Activated CD4-positive, alpha-beta memory T cell treated with anti-CD3 and anti-CD28 coated beads, Interleukin-2, amount 10 ng/mL, durations not matched to agents 7 days and 5 days (primary cell): ENCODE results near the gene SLC35A2. TPM values are rescaled to one million over a fixed set of nuclear protein-coding genes. Genes with fewer than 3 reads are reported as not detected.
"Not testable (repeated sequence)": the region's sequence is repeated elsewhere in the genome, so short reads cannot be mapped to it uniquely, and the experiment has no call there.

Experiments used
- CTCF ChIA-PET: fragments of 350-600 bp; sonication (Branson Sonifier 250); formaldehyde crosslinking; loops from one replicate; lab custom pipeline; 2021; ENCODE audit warnings: antibody characterized with exemption, inconsistent platforms; lab: Charles Lee
- POLR2A ChIA-PET: fragments of 350-600 bp; sonication (Branson Sonifier 250); formaldehyde crosslinking; loops from one replicate; lab custom pipeline; 2021; ENCODE audit warnings: antibody characterized with exemption; lab: Charles Lee
- DNase-seq: peaks from one replicate; pipeline ENCODE4 v3.0.0-alpha.2; 2020
- H3K27ac Mint-ChIP-seq: one replicate; pipeline ENCODE4 v1.8.0; 2021; ENCODE audit warnings: mild to moderate bottlenecking, mixed read lengths
- H3K27me3 Mint-ChIP-seq: one replicate; pipeline ENCODE4 v1.8.0; 2021; ENCODE audit warnings: mixed read lengths
- H3K36me3 Mint-ChIP-seq: one replicate; pipeline ENCODE4 v1.8.0; 2021; ENCODE audit warnings: low read depth, mixed read lengths
- H3K4me1 Mint-ChIP-seq: one replicate; pipeline ENCODE4 v1.8.0; 2021; ENCODE audit warnings: mixed read lengths
- H3K4me3 Mint-ChIP-seq: one replicate; pipeline ENCODE4 v1.8.0; 2021; ENCODE audit warnings: mild to moderate bottlenecking, mixed read lengths
- H3K9me3 Mint-ChIP-seq: one replicate; pipeline ENCODE4 v1.8.0; 2021; ENCODE audit warnings: mixed read lengths
- total RNA-seq, 2 experiments: library from RNA; stranded (reverse); gene quantifications; one replicate each; pipeline ENCODE4 v1.2.3, GENCODE V29; 2021

Gene SLC35A2
- total RNA-seq, 2 experiments from 2014 or later = 17.9 to 18.3 TPM

DNA sequence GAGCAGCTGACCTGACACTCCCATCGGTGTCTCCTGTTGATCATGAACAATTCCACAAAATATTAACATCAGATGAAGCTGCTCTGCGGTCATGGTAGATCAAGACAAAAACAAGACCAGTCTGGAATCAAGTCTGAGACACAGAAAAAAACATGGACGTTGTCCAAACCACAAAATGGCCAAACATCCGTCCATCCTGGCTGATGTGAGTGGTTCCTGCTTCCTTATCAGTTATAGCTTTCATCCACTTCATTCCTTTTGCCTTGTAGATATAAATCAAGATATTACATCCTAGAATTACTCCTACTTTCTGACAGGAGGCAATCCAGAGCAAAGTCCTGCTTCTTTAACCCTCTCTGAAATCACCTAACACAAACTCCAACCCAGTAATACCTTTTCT lies 47.2 kb downstream of the SLC35A2 start:
- Mint-ChIP-seq H3K36me3 (no peaks in the 10 kb centered on the region), H3K4me3 (no peak overlapping the region), H3K4me1 (no peaks in the 10 kb centered on the region), H3K27me3 (peaks cover 7% of the 10 kb centered on the region), H3K9me3 (no peaks in the 10 kb centered on the region), H3K27ac (no peak overlapping the region)
- ChIA-PET POLR2A (no interaction called here), CTCF (no interaction called here)
- DNase-seq = no peak

GRCh38 chrX:48854898-48855297 lies 56.5 kb downstream of the SLC35A2 start:
- Mint-ChIP-seq H3K36me3 (no peaks in the 10 kb centered on the region), H3K27me3 (peaks cover 11% of the 10 kb centered on the region), H3K27ac (no peak overlapping the region), H3K4me3 (no peak overlapping the region), H3K4me1 (peaks cover 5% of the 10 kb centered on the region), H3K9me3 (peaks cover 3% of the 10 kb centered on the region)
- CTCF ChIA-PET = interaction anchor here (1.1 kb wide), 1 partner anchor 92 kb away, joined by 3 read pairs; no protein-coding TSS in a partner anchor
- POLR2A ChIA-PET = no interaction called here
- DNase-seq = peak; percentile 16

- CTCF ChIA-PET = interaction anchor here (1.1 kb wide), 1 partner anchor 92 kb away, joined by 3 read pairs; no protein-coding TSS in a partner anchor
- H3K27me3 Mint-ChIP-seq = peaks cover 11% of the 10 kb centered on the region
- H3K4me3 Mint-ChIP-seq, DNase-seq, H3K4me1 Mint-ChIP-seq, POLR2A ChIA-PET, H3K27ac Mint-ChIP-seq, H3K36me3 Mint-ChIP-seq, H3K9me3 Mint-ChIP-seq: not testable (repeated sequence)
Measured at GRCh38 chrX:48854121-48854804, 57.2 kb downstream of the SLC35A2 start.

DNA sequence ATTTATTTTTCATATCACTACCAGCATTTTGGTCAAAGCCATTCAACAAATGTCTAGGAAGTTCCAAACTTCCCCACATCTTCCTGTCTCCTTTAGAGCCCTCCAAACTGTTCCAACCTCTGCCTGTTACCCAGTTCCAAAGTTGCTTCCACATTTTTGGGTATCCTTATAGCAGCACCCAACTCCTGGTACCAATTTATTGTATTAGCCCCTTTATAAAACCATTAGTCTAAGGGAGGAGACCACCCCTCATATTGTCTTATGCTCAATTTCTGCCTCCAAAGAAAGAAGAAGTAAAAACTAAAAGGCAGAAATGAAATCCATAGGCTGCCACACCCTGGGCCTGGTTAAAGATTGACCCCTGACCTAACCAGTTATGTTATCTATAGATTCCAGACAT lies 58.0 kb downstream of the SLC35A2 start:
- peaks cover 15% of the 10 kb centered on the region for H3K27me3 Mint-ChIP-seq
- H3K4me3 Mint-ChIP-seq, DNase-seq, H3K4me1 Mint-ChIP-seq, H3K9me3 Mint-ChIP-seq, H3K36me3 Mint-ChIP-seq, CTCF ChIA-PET, H3K27ac Mint-ChIP-seq, POLR2A ChIA-PET: not testable (repeated sequence)

Other genes with a start within 250 kb of the SLC35A2 start
- 100 to 1,000 TPM; 156 to 157 TPM for gene WAS, start 227.8 kb downstream of the SLC35A2 start, total RNA-seq
- 10 to 100 TPM; 30.3 to 33.2 TPM for gene SUV39H1, start 214.9 kb downstream of the SLC35A2 start, total RNA-seq
- gene GLOD5, start 149.9 kb downstream of the SLC35A2 start, total RNA-seq = not detected
- not detected for gene GATA1, start 125.1 kb downstream of the SLC35A2 start, total RNA-seq
- 10 to 100 TPM; 89.0 to 90.3 TPM for gene HDAC6, start 109.6 kb downstream of the SLC35A2 start, total RNA-seq
- gene ERAS, start 85.1 kb downstream of the SLC35A2 start, total RNA-seq = not detected
- gene PCSK1N, start 76.0 kb downstream of the SLC35A2 start, total RNA-seq = 1 to 10 TPM; 1.4 to 1.6 TPM
- gene TIMM17B, start 13.9 kb downstream of the SLC35A2 start, total RNA-seq = 10 to 100 TPM; 55.2 to 60.6 TPM
- 10 to 100 TPM; 78.5 to 79.6 TPM for gene PQBP1, start 13.7 kb downstream of the SLC35A2 start, total RNA-seq
- 100 to 1,000 TPM; 354 to 359 TPM for gene PIM2, start 7.4 kb upstream of the SLC35A2 start, total RNA-seq
- gene OTUD5, start 46.0 kb upstream of the SLC35A2 start, total RNA-seq = 10 to 100 TPM; 63.2 to 63.7 TPM
- gene KCND1, start 60.2 kb upstream of the SLC35A2 start, total RNA-seq = 1 to 10 TPM; 4.9 TPM
- gene GRIPAP1, start 90.6 kb upstream of the SLC35A2 start, total RNA-seq = 100 to 1,000 TPM; 104 to 116 TPM
- gene TFE3, start 131.7 kb upstream of the SLC35A2 start, total RNA-seq = 10 to 100 TPM; 32.2 to 32.7 TPM
- gene CCDC120, start 147.4 kb upstream of the SLC35A2 start, total RNA-seq = 1 to 10 TPM; 5.8 to 6.5 TPM
- gene PRAF2, start 162.4 kb upstream of the SLC35A2 start, total RNA-seq = 10 to 100 TPM; 21.1 to 23.9 TPM
- gene WDR45, start 168.2 kb upstream of the SLC35A2 start, total RNA-seq = 10 to 100 TPM; 51.1 to 58.7 TPM
- gene GPKOW, start 212.1 kb upstream of the SLC35A2 start, total RNA-seq = 10 to 100 TPM; 41.9 to 43.6 TPM